MM.1S (cell line): ENCODE data around the gene GDF11.
"Not testable (repeated sequence)": the region's sequence is repeated elsewhere in the genome, so short reads cannot be mapped to it uniquely, and the experiment has no call there.

Source experiments
- DNase-seq: peaks from one replicate; pipeline ENCODE4 v3.0.0-alpha.2; 2015
- H2AFZ ChIP-seq: fragments of 300-600 bp; sonication (generic); 2 replicates; pipeline ENCODE4 v1.6.0; 2016; ENCODE audit warnings: antibody characterized with exemption, low read length
- H3F3A ChIP-seq: fragments of 300-600 bp; sonication (generic); 2 replicates; pipeline ENCODE4 v1.6.1; 2016; ENCODE audit warnings: mild to moderate bottlenecking, antibody characterized with exemption, low read length, moderate library complexity, mixed read lengths; ENCODE audit not compliant: insufficient read depth
- H3K27ac ChIP-seq: fragments of 300-600 bp; sonication (generic); 2 replicates; pipeline ENCODE4 v1.5.1; 2016; ENCODE audit warnings: mild to moderate bottlenecking, low read length
- H3K27me3 ChIP-seq: fragments of 300-600 bp; sonication (generic); replicated peaks from 2 replicates; pipeline ENCODE4 v1.6.0; 2016; ENCODE audit warnings: low read length; ENCODE audit not compliant: insufficient read depth
- H3K36me3 ChIP-seq: fragments of 300-600 bp; sonication (generic); replicated peaks from 2 replicates; pipeline ENCODE4 v1.6.1; 2016; ENCODE audit warnings: mild to moderate bottlenecking, low read length, mixed read lengths; ENCODE audit not compliant: insufficient read depth
- H3K4me1 ChIP-seq: fragments of 300-600 bp; sonication (generic); 2 replicates; pipeline ENCODE4 v1.6.1; 2016; ENCODE audit warnings: low read length, mixed read lengths
- H3K4me2 ChIP-seq: fragments of 300-600 bp; sonication (generic); 2 replicates; pipeline ENCODE4 v1.6.0; 2016; ENCODE audit warnings: low read depth, low read length
- H3K4me3 ChIP-seq: fragments of 300-600 bp; sonication (generic); 2 replicates; pipeline ENCODE4 v1.5.1; 2016; ENCODE audit warnings: low read length, mixed read lengths
- H3K79me2 ChIP-seq: fragments of 300-600 bp; sonication (generic); 2 replicates; pipeline ENCODE4 v1.6.1; 2016; ENCODE audit warnings: mixed run types, low read length, mixed read lengths
- H3K9ac ChIP-seq: fragments of 300-600 bp; sonication (generic); 2 replicates; pipeline ENCODE4 v1.6.1; 2016; ENCODE audit warnings: low read length, mixed read lengths
- H3K9me2 ChIP-seq: fragments of 300-600 bp; sonication (generic); replicated peaks from 2 replicates; pipeline ENCODE4 v1.6.1; 2016; ENCODE audit warnings: mild to moderate bottlenecking, low read length, mixed read lengths; ENCODE audit not compliant: insufficient read depth
- H3K9me3 ChIP-seq: fragments of 300-600 bp; sonication (generic); replicated peaks from 2 replicates; pipeline ENCODE4 v1.6.1; 2016; ENCODE audit warnings: mild to moderate bottlenecking, low read length, mixed read lengths; ENCODE audit not compliant: insufficient read depth
- H4K20me1 ChIP-seq: fragments of 300-600 bp; sonication (generic); 2 replicates; pipeline ENCODE4 v1.6.1; 2016; ENCODE audit warnings: mild to moderate bottlenecking, low read length, moderate library complexity, mixed read lengths; ENCODE audit not compliant: insufficient read depth
- CTCF ChIP-seq: fragments of 300-600 bp; sonication (generic); IDR thresholded peaks from 2 replicates; pipeline ENCODE4 v1.5.1; 2016; ENCODE audit warnings: antibody characterized with exemption, low read length, mixed read lengths
- EZH2 ChIP-seq: fragments of 300-600 bp; sonication (generic); optimal IDR thresholded peaks from 2 replicates; pipeline ENCODE3; 2017; ENCODE audit warnings: low read depth, mild to moderate bottlenecking, antibody characterized with exemption, low read length, mixed read lengths
- EZH2phosphoT487 ChIP-seq: fragments of 300-600 bp; sonication (generic); IDR thresholded peaks from 2 replicates; pipeline ENCODE4 v1.6.1; 2018; ENCODE audit warnings: antibody characterized with exemption, low read length

GDF11 gene

GRCh38 chr12:55757701-55758100 lies 14.8 kb downstream of the GDF11 start:
- Histone ChIP-seq H3K27me3 (no peaks in the 10 kb centered on the region), H3K9ac (no peak overlapping the region), H3K79me2 (0 out of 2 replicates have a peak, but pooled peaks cover 3% of the 10 kb centered on the region), H3K4me3 (no peak overlapping the region), H3K36me3 (peaks cover 10% of the 10 kb centered on the region), H3F3A (no peaks in the 10 kb centered on the region), H3K9me2 (no peaks in the 10 kb centered on the region), H3K4me1 (no peaks in the 10 kb centered on the region), H2AFZ (no peak overlapping the region), H3K27ac (no peak overlapping the region), H3K9me3 (no peaks in the 10 kb centered on the region), H4K20me1 (no peaks in the 10 kb centered on the region), H3K4me2 (no peak overlapping the region)
- TF ChIP-seq EZH2phosphoT487 (no peak), CTCF (no peak), EZH2 (no peak)
- DNase-seq = no peak

DNA sequence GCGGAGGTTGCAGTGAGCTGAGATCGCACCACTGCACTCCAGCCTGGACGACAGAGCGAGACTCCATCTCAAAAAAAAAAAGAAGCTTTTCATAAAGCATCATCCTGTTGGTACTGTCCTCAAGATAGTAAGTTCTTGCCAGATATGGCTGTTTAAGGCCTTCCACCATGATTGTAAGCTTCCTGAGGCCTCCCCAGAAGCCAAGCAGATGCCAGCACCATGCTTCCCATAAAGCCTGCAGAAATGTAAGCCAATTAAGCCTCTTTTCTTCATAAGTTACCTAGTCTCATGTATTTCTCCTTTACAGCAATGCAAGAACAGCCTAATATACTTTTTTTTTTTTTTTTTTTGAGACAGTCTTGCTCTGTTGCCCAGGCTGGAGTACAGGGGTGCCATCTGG lies 15.7 kb downstream of the GDF11 start:
- H3K9me3 ChIP-seq, H3K4me1 ChIP-seq, H3K27me3 ChIP-seq, H3K4me2 ChIP-seq, DNase-seq, H3K4me3 ChIP-seq, H3K9me2 ChIP-seq, H3K79me2 ChIP-seq, H3F3A ChIP-seq, H4K20me1 ChIP-seq, H3K9ac ChIP-seq, H3K27ac ChIP-seq, H2AFZ ChIP-seq: not testable (repeated sequence)
- peaks cover 10% of the 10 kb centered on the region for H3K36me3 ChIP-seq

- Histone ChIP-seq H3K36me3 (peaks cover 4% of the 10 kb centered on the region), H3K4me3 (no peak overlapping the region), H3K79me2 (peaks cover 12% of the 10 kb centered on the region), H2AFZ (no peak overlapping the region), H3K27ac (no peak overlapping the region), H3K9me3 (no peaks in the 10 kb centered on the region), H4K20me1 (no peaks in the 10 kb centered on the region), H3K9ac (no peak overlapping the region), H3K9me2 (no peaks in the 10 kb centered on the region), H3F3A (no peaks in the 10 kb centered on the region), H3K4me1 (no peaks in the 10 kb centered on the region), H3K4me2 (no peak overlapping the region), H3K27me3 (no peaks in the 10 kb centered on the region)
- DNase-seq = no peak
- TF ChIP-seq CTCF (no peak), EZH2 (no peak), EZH2phosphoT487 (no peak)
These were observed 17.7 kb downstream of the GDF11 start for GRCh38 chr12:55760663-55761062.

DNA sequence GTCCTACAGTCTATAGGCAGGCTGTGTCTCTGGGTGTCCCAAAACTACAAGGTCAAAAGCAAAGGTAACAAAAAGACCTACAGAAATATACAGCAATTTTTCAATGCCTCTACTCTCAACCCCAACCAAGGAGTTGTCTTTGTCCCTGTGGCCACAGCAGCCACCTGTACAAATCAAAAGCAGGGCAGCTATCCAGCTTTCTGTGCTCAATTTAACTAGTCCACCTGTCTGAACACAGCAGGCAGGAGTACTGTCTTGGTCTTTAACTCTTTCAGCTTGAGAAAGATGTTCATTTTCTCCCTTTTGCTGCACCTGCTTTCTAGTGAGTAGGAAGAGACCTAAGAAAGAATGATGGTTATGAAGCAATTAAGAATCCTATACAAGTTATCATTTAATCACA lies 19.7 kb downstream of the GDF11 start:
- Histone ChIP-seq H3K9ac (no peak overlapping the region), H3K36me3 (no peaks in the 10 kb centered on the region; the same call in none of the 2 replicates), H3K4me3 (no peak overlapping the region), H3K4me2 (no peak overlapping the region), H3K27ac (no peak overlapping the region), H2AFZ (no peak overlapping the region), H3K27me3 (no peaks in the 10 kb centered on the region), H3K9me3 (no peaks in the 10 kb centered on the region), H3K9me2 (no peaks in the 10 kb centered on the region), H3K4me1 (no peaks in the 10 kb centered on the region), H3K79me2 (peaks cover 22% of the 10 kb centered on the region), H3F3A (no peaks in the 10 kb centered on the region), H4K20me1 (no peaks in the 10 kb centered on the region)
- no peak for DNase-seq
- no peak for TF ChIP-seq EZH2
- TF ChIP-seq EZH2phosphoT487 = no peak
- no peak for TF ChIP-seq CTCF
